ENCODE data around the gene CDH23.

DNA sequence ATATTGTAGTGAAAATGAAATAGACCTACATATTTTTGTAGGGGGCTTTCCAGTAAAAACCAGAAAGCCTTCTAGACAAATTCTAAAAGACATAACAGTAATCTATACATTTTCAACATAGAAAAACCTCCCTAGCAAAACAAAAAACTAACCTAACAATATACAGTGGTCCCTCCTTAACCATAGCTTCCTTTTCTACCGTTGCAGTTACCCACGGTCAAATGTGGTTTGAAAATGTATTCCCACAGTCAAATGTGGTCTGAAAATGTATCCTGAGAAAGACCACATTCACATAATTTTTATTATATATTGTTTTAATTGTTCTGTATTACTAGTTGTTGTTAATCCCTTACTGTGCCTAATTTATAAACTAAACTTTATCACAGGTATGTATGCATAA, 448.0 kb downstream of the CDH23 start:
- TF ChIP-seq ZFP30 (CRISPR knock-in tag; IDR thresholded peaks at IDR 0.05) (no peak), ZNF565 (CRISPR knock-in tag; conservative IDR thresholded peaks at IDR 0.05; ENCODE audit: low read depth) (no peak), BACH2 (CRISPR knock-in tag; IDR thresholded peaks at IDR 0.05; ENCODE audit: borderline replicate concordance) (no peak)
- TF ChIP-seq, protein P1, sequence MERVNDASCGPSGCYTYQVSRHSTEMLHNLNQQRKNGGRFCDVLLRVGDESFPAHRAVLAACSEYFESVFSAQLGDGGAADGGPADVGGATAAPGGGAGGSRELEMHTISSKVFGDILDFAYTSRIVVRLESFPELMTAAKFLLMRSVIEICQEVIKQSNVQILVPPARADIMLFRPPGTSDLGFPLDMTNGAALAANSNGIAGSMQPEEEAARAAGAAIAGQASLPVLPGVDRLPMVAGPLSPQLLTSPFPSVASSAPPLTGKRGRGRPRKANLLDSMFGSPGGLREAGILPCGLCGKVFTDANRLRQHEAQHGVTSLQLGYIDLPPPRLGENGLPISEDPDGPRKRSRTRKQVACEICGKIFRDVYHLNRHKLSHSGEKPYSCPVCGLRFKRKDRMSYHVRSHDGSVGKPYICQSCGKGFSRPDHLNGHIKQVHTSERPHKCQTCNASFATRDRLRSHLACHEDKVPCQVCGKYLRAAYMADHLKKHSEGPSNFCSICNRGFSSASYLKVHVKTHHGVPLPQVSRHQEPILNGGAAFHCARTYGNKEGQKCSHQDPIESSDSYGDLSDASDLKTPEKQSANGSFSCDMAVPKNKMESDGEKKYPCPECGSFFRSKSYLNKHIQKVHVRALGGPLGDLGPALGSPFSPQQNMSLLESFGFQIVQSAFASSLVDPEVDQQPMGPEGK (CRISPR knock-in tag; IDR thresholded peaks at IDR 0.05; ENCODE audit: borderline replicate concordance) = no peak
